HepG2 (cell line): ENCODE data around the gene SLC24A5. TPM values are rescaled to one million over a fixed set of nuclear protein-coding genes. Genes with fewer than 3 reads are reported as not detected.

ENCODE experiments used
- AGO2 ChIP-seq: fragments of 200-400 bp; formaldehyde crosslinking; optimal IDR thresholded peaks from 2 replicates; pipeline ENCODE3; 2017; ENCODE audit warnings: mild to moderate bottlenecking, low read depth, low read length, moderate library complexity
- CHCHD3 ChIP-seq: sonication (generic); formaldehyde crosslinking; IDR thresholded peaks from 2 replicates; pipeline ENCODE4 v1.8.0; 2022; ENCODE audit warnings: mild to moderate bottlenecking, missing genetic modification reagents, moderate library complexity
- FOSL1 ChIP-seq: sonication (generic); formaldehyde crosslinking; IDR thresholded peaks from 2 replicates; pipeline ENCODE4 v1.9.0; 2021; ENCODE audit warnings: missing genetic modification reagents, borderline replicate concordance
- HOXA9 ChIP-seq: sonication (generic); formaldehyde crosslinking; IDR thresholded peaks from 2 replicates; pipeline ENCODE4 v1.8.1; 2022; ENCODE audit warnings: missing genetic modification reagents, mild to moderate bottlenecking, moderate library complexity, borderline replicate concordance
- PLRG1 ChIP-seq: fragments of 450-650 bp; conservative IDR thresholded peaks from 2 replicates; pipeline ENCODE4 v1.6.1; 2016
- STAT6 ChIP-seq: sonication (generic); formaldehyde crosslinking; IDR thresholded peaks from 2 replicates; pipeline ENCODE4 v1.4.0; 2020; ENCODE audit warnings: missing genetic modification reagents, mild to moderate bottlenecking, borderline replicate concordance
- ZBTB26 ChIP-seq: IDR thresholded peaks from 2 replicates; pipeline ENCODE4 v1.6.1; 2016; ENCODE audit warnings: missing compliant biosample characterization, missing genetic modification reagents, borderline replicate concordance
- ZBTB40 ChIP-seq, 2 experiments: fragments of 450-650 bp in 1 of 2; sonication (generic) in 1 of 2; formaldehyde crosslinking in 1 of 2; IDR thresholded peaks; 2 replicates each; pipeline versions ENCODE4 v1.6.1 to v1.8.0; 2016 to 2022; ENCODE audit warnings: antibody characterized with exemption in 1 of 2, mild to moderate bottlenecking in 1 of 2, missing genetic modification reagents in 1 of 2
- ZFP37 ChIP-seq: sonication (generic); formaldehyde crosslinking; IDR thresholded peaks from 2 replicates; pipeline ENCODE4 v1.4.0; 2020; ENCODE audit warnings: missing genetic modification reagents, borderline replicate concordance
- ZNF362 ChIP-seq: sonication (generic); formaldehyde crosslinking; IDR thresholded peaks from 2 replicates; pipeline ENCODE4 v1.4.0; 2020; ENCODE audit warnings: missing genetic modification reagents, mild to moderate bottlenecking, borderline replicate concordance
- ZNF644 ChIP-seq: IDR thresholded peaks from 2 replicates; pipeline ENCODE4 v1.6.1; 2016; ENCODE audit warnings: low read depth
- ZNF75D ChIP-seq: sonication (generic); formaldehyde crosslinking; IDR thresholded peaks from 2 replicates; pipeline ENCODE4 v1.8.1; 2023; ENCODE audit warnings: missing genetic modification reagents, mild to moderate bottlenecking, borderline replicate concordance
- ZNF777 ChIP-seq: sonication (generic); formaldehyde crosslinking; IDR thresholded peaks from 2 replicates; pipeline ENCODE4 v1.4.0; 2020; ENCODE audit warnings: missing genetic modification reagents
- polyA plus RNA-seq, 8 experiments: library from polyadenylated mRNA; depleted of rRNA in 3 of 8; stranded (reverse) in 7 of 8; unstranded in 1 of 8; fragments of >200 nt; fragmentation: Illumina TruSeq in 4 of 8; extraction: Trizol in 4 of 8; gene quantifications; 2 replicates each; pipeline versions ENCODE4 v1.2.1 to v1.2.3, GENCODE V29; 2011 to 2016; ENCODE audit warnings: low read depth in 4 of 8, missing spikeins in 1 of 8, mixed read lengths in 1 of 8; ENCODE audit not compliant: insufficient read depth in 1 of 8
- total RNA-seq, 5 experiments: library from RNA; depleted of rRNA; stranded (reverse); fragments of >200 nt; fragmentation: Illumina TruSeq; extraction: Trizol; gene quantifications; 2 replicates each; pipeline ENCODE4 v1.2.3, GENCODE V29; 2016; ENCODE audit warnings: low read depth in 1 of 5

Gene SLC24A5
- total and polyA plus RNA-seq, 2 of the 13 experiments (the other 11 are each of a cell fraction or from before 2014, with no cell fraction given), result not detected

- TF ChIP-seq ZNF362 (CRISPR knock-in tag) (no peak), PLRG1 (no peak), FOSL1 (CRISPR knock-in tag) (no peak), HOXA9 (CRISPR knock-in tag) (peak; percentile 76; the same call in 1 of the 2 replicates), ZNF75D (CRISPR knock-in tag) (no peak), CHCHD3 (CRISPR knock-in tag) (no peak), ZNF777 (CRISPR knock-in tag) (no peak), ZNF644 (CRISPR knock-in tag) (no peak), ZFP37 (CRISPR knock-in tag) (no peak), ZBTB40 (IDR thresholded peaks at IDR 0.05) (no peak), ZBTB40 (CRISPR knock-in tag; IDR thresholded peaks at IDR 0.05) (0 out of 2 replicates have a peak, but pooled peaks have one; percentile 16), ZBTB26 (CRISPR knock-in tag) (no peak), STAT6 (CRISPR knock-in tag) (no peak), AGO2 (no peak)
Measured at GRCh38 chr15:48177766-48178647, 57.2 kb downstream of the SLC24A5 start, which contains the start of gene MYEF2 (continued).
